ENCODE results near the gene ADAM12.

Gene ADAM12

DNA sequence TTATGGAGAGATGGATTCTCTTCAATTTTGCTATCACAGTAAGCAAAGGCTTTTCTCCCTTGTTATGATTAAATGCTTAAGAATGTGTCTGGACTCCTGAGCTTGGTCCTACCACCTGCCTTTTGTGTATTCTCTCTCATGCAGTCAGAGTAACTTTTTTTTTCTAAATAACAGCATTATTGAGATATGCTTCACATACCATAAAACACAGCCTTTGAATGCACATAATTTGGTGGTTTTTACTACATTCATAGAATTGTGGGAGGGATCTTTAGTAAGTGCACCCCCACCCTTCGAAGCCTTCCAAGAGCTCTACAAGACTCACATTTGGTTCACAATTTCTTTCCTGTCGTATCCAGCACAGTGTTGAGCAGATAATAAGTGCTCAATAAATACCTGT lies 175.5 kb downstream of the ADAM12 start:
- DNase-seq (ENCODE audit: low read depth in 3 of 3), result no peak

DNA sequence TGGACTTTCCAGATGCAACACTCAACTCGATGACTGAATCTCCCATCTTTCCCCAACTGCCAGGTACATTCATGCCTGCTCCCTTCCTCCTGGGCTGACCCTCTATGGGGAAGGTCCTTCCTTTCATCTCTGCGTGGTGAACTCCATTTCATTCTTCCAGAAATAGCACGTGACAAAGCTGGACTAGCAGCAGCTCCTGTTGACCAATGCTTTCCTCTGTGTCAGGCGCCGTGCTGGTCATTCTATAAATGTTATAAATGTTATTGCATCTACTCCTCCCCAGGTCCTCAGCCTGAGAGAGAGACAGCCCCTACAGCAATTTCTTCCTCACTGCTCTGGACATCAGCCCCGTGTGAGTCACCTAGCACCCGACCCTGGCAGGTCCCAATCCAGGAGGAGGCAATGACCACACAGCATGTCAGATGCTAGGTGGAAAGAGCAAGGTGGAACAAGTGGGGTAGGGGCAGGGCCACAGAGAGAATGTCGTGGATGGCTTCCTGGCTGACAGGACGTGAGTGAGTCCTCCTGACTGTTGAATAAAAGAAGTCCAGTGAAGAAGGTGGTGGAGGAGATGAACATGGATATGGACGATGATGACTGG lies 178.1 kb downstream of the ADAM12 start:
- DNase-seq (ENCODE audit: low read depth in 3 of 3), result no peak

DNA sequence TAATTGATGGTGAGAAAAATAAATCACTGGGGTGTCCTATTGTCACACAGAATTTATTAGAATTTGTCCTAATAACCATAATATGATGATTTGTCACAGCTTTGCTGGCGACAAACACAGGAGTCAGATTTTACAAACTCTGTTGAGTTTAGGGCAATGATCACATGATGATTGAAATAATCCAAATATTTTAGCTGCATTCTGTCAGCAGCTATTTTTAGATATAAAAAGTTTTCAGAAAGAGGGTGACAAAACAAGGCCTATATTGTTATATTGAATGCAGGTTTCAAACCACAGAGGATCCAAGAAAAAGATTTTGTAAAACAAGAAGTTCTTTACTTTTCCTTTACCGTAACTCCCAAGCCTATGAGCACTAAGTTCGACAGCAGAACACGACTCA lies 178.8 kb downstream of the ADAM12 start:
- no peak for DNase-seq (ENCODE audit: low read depth in 3 of 3)

DNA sequence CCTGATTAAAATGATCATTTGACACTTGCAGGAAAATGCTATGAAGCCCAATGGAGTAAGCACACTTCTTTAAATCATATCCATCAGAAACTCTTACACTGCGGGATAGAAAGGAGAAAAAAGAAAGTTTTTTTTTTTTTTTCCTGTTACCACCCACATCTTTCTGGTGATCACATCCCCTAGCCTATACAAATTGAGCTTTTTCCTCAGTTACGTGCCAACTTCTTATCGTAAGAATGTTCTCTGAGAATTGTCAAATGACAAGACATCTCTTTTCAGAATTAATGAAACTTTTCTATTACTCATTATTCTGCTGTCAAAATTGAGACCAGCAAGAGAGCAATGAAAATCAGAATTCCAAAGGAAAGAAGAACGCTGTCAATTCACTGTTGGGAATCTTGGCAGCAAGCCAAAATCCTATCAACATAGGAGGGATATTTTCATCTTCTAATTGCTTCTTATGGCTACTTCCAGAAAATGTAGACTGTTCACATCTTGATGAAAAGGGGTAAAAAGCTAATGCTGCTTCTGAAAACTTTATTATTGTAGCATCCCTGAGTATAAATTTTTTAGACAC lies 179.5 kb downstream of the ADAM12 start:
- no peak for DNase-seq (ENCODE audit: low read depth in 3 of 3)

DNA sequence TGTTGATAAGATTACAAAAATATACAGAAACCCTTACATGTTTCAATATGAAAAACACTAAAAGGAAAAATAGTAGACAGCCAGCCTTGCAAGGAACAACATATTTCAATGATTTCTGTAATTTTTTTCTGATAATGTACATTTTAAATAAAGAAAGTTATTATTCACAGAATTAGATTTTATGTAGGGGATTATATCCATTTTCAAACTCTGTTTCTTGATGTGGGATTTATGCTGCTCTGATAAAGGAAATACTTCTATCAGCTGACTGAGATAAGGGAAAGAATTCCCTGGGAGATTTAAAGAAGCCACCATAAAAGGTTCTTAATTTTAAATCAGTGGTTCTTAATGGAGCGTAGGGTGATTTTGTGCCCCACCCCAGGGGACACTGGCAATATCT lies 180.4 kb downstream of the ADAM12 start:
- DNase-seq (ENCODE audit: low read depth in 3 of 3), result no peak

DNA sequence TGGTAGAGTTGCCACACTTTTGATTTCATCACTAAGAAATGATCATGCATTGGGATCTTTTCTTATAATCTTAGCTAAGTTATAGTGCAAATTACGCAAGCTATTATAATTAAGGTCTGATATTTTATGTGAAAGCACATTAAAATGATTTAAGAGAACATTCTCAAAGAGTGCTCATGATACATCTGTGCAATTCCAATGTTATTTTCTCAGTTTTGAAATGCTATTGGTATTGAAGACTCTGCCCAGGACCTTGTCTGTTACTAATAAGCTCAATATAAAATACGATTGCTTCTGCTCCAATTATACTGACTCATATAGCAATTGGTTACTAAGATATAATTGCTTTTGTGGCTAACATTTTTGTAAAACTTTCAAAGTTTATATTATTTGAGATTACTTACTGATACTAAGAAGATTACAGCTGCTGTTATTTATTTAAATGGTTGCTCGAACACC lies 180.9 kb downstream of the ADAM12 start:
- no peak for DNase-seq (ENCODE audit: low read depth in 3 of 3)

DNA sequence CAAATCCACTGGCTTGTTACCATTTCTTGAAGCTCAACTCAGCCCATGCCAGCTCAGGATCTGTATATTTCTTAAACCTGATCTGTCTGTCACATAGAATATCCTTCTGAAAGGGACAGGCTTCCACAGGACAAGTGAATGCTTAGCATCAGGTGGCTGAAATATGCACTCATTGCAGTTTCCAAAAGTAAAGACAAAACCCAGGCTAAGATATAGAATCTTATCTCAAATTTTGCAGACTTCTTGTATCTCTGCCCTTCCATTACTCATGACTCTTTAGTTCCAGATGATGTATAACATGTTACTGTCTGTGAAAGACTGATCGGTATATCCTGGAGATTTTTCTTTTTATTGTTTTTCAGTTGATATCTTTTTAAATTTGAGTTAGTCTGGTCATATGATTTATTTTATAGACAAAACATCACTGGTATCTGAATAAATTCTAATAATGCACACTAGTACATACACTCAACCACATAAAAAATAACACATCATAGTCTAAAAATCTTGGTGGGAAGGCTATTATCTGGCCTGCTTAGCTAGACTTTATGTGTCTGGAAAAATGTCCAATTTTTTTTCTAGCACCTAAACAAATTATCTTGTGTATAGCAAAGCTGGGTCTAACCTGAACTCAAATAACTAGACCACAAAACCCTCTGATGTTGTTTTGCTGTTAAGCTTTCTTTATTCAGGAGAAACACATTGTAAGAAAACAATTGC lies 182.6 kb downstream of the ADAM12 start:
- DNase-seq (ENCODE audit: low read depth in 3 of 3), result no peak

DNA sequence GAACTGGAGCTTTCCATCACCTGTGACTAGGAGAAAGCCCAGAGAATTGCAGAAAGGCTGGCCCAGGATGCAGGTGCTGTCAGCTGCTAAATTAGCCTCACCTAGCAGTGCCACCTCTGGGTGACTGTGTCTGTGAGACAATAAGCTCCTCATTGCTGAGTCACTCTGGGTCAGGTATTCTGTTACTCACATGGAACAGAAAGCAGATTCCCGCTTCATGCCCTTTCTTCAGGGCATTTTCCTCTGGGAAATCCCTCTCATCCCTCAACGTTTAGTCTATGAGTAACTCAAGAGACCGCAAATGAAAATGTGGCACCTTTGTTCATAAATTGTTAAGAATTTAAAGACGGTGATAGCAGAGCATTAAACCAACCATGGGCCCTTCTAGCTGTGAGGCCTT lies 184.0 kb downstream of the ADAM12 start:
- DNase-seq (ENCODE audit: low read depth in 3 of 3), result no peak

DNA sequence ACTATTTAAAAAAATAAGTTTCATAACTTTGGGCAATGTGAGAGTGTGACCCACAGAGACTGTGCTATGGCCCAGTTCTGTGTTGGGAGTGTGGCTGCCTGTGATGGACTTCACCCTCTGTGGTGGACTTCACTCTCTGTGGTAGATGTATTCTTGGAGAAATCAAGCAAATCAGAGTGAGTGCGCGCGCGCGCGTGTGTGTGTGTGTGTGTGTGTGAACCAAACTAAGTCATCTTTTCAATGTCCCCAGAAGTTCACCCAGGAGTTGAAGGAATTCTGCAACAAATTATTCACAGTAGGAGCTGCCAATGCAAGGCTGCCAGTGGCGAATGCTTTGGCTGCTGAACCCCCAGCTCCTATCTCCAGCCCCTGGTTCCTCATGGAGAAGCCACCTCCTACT lies 184.5 kb downstream of the ADAM12 start:
- no peak for DNase-seq (ENCODE audit: low read depth in 3 of 3)

DNA sequence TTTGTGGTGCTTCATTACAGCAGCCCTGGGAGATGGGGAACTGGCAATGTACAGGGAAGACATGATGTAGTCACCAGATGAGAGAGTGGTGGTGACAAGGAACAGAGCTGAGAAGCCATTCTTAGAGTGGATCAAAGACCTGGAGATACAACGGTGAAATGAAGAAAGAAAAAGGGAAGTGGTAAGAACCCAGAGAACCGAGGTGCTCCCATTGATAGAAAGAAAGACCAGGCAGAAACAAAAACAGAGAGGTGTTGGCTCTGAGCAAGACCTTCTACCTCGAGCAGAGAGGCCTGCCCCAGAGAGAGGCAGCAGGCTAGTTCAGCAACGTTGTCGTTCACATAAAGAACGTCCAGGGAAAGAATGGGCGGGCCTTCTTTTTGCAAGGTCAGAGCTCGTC lies 186.7 kb downstream of the ADAM12 start:
- DNase-seq (ENCODE audit: low read depth in 3 of 3), result no peak

DNA sequence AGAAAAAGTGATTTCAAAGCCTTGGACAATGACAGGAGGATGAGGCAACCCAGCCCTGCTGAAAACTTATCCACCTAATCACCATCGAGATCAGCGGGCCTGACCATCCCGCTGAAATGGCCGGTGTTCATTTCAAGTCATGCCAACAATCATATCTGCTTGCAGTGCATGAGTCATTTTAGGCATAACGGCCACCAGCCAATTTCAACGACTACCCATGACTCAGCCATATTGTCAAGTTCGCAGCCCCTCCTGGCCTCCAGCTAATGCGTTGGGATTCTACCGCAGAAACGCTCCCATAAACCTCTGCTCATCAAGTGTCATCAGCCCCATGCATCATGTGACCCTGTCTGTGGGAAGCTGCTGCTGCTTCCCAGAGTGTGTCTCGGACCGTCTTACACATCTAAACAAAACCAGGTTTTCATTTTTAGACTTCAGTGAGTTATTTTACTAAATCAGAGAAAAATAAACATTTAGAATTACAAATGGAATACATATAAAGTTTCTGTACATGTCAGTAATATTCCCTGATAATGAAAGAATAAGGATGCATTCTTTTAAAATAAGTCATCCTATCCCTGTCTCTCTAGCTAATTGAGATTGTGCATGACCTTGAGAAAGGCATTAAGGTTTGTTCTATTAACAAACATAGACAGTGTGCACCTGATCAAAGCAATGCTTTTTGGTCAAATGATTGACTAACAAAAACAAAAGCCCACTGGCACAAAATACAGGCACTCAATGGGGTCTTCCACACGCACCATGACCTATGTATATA lies 188.9 kb downstream of the ADAM12 start:
- no peak for DNase-seq (ENCODE audit: low read depth in 3 of 3)

DNA sequence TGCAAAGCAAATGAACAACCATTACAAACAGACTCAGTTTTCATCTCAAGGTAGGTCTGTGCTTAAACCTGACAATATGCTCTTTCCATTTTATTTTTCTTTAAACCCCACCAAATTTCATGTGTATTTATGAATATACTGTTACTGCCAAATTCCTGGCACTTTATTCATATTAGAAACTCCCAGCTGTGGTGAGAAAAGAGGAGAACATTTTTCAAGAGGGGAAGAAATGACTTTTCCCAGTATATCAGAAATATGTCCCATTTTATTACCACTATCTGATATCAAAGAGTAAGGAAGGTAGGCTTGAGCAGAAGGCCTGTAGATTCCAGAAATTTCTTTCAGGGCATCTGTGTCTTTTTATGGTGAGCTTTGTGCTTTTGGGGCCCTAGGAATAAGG lies 189.6 kb downstream of the ADAM12 start:
- no peak for DNase-seq (ENCODE audit: low read depth in 3 of 3)

DNA sequence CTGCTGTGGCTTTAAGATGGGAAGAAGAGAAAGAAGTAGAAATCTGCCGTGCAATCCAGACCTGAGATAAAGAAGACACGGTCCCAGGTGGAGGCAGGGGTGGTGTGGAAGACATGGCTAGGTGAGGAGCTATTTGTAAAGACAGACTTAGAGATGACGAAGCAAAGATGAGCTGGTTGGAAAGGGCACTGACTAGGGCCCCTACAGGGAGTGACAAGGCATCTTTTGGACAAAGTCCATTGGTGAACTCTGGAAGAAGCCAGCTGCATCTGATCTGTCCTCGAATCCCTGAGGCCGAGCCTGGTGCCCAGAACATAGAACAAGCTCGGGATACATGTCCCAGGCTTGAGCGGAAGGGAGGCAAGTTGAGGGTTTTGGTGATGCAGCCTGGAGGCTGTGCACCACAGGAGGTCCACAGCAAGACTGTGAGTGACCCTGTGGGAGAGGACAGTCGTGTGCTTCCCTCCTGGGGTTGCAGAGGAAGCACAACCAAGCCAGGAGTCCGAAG lies 191.2 kb downstream of the ADAM12 start:
- no peak for DNase-seq (ENCODE audit: low read depth in 3 of 3)

DNA sequence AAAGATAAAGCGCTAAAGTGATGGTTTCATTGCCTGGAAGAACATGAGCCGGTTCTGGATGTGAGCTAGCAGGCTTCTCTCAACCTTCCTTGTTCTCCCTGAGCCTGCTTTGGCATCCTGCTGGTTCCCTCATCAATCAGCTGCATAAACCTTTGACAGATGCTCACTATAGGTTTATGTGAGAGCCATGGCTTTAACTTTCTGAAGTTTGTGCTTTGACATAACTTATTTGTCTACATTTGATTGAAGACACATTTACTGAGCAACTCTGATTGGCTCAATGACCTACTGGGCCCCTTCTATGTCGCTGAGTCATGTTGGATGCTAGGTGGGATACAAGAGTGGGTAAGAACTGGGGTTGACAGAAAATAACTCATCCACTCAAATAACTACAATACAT lies 192.0 kb downstream of the ADAM12 start:
- no peak for DNase-seq (ENCODE audit: low read depth in 3 of 3)

DNA sequence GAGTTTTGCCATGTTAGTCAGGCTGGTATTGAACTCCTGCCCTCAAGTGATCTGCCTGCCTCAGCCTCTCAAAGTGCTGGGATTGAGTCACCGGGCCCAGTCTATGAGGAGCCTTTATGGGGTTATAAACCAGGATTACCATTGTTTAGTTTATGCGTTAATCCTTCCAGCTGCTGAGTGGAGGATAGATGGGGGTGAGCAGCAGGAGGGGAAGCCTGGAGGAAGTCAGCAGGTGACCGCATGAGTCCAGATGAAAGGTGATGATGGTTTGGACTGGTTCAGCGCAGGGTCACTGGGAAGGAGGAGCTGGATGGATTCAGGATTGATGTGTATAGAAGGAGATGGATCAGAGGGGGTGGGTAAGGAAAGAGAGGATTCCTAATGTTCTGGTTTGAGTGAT lies 197.1 kb downstream of the ADAM12 start:
- DNase-seq (ENCODE audit: low read depth in 3 of 3), result no peak

DNA sequence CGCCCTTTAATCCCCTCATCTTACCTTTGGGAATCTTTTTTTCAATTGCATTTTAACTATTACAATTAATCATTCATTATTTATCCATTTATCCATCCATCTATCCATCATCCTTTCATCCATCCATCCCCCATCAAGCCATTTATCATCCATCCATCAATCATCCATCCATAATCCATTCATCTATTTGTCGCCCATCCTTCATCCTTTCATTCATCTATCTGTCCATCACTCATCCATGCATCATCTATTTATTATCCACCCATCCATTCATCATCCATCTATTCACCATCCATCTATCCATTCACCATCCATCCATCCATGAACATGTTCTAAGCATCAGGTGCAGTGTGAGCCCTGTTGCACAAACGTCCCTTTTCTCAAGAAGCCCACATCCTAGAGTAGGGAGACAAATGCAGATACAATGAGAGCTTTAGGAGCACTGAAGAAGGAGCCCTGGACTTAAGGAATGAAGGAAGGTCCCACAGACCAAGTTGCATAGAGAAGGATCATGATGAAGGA lies 199.5 kb downstream of the ADAM12 start:
- DNase-seq (ENCODE audit: low read depth in 3 of 3), result no peak

DNA sequence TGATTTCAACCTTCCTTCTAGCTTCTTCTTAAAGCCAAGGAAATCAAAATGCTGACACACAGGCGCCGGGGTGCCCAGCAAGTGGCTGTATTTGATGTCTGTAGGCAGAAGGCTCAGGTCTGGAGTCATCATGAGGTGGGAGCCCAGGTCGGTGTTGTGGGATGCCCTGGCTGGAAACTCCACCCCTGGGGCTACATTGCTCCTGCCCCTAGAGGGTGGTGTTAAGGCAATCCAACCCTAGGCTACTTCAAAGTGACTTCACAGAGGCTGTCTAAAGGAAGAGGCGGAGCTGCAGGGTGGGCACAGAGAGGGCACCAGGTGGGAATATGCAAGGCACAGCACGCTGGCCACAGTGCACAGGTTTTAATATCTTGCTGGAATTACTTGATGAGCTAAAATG lies 200.9 kb downstream of the ADAM12 start:
- no peak for DNase-seq (ENCODE audit: low read depth in 3 of 3)

DNA sequence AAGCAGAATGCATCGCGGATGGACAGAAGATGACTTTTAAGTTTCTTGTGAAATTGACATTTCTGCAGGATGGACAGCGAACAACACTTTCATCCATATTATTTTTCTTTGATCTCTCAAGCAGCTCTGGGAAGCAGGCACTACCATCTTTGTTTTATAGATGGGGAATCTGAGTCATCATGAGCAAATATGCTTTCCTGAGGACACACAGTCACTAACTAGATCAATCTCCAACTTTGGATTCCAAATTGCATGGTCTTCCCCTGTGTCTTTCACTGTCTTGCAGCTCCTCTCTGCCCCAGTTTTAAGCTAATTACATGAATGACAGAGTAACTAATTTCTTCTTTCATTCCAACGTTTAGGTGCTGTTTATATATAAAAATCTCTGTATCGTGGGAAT lies 201.5 kb downstream of the ADAM12 start:
- no peak for DNase-seq (ENCODE audit: low read depth in 3 of 3)

DNA sequence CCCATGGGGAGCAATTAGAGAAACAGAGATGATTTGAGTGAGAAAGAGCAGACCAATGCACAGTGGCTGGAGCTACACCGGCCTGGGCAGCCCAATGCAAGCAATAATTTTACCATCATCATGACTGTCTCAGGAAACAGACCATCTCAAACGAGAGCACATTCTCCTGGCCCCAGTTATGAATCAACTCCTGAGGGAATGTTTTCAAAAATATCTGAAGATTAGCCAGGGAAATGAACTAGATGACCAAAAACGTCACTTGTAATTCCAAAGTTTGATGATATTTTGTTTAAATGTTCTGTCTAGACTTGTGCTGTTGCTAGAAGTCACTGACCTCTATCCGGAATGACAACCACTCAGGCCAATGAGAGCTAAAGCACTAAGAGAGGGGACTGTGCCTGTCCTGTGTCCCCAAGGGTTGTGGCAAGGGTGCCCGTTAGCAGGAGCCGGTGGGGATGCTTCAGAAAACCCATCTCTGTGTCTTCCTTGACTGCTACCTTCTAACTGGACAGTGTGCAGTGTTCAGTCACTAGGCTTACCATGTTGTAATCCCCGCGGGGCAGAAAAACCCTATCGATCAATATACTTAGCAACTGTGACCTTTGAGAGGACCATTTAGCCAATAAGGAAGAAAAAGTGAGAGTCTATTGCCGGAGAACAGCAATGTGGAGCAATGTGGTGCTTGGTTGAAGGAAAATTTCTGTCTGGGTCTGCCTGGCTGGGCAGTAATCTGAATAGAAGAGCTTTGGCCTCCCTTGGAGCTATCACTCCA lies 202.4 kb downstream of the ADAM12 start:
- no peak for DNase-seq (ENCODE audit: low read depth in 3 of 3)

DNA sequence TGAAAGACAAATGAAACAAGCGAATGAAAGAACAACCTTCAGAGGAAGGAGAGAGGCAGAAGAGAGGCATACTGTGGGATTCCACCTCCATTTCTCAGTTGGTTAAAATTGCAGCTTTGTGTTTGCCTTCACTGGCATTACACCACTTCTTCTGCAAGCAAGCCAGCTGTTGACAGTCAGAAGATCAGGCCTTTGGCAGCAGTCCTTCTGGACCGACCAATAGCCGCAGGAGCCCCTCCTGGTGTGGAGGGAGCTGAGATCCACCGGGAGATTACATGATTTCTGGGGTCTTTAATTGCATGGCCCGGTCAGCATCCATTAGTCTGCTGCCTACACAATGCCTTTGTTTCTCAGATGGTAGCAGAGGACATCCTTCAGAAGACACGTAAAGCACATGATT lies 206.7 kb downstream of the ADAM12 start:
- no peak for DNase-seq (ENCODE audit: low read depth in 3 of 3)

DNA sequence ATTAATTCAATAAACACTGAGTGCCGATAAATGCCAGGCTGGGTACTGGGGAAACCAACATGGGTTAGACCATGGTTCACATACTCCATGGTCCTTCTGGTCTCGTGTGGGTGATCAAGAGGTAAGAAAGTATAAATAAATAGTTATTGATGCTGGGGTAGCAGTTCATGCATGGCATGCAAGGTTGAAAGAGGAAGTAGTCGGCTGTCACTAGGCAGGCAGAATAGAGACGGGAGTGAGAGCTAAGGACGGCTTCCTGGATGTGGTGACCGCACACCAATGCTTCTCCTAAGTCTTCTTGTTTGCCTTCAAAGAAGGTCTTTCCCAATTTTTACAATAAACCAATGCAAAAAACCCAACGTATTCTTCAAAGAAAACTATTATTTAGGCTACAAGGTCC lies 208.6 kb downstream of the ADAM12 start:
- DNase-seq (ENCODE audit: low read depth in 3 of 3), result no peak
